RKO (cell line): ENCODE data around the gene KLHL29.
A peak's percentile ranks its signal among the peaks of the same experiment; 100 is the strongest.

Source experiments
- DNase-seq: peaks from one replicate; pipeline ENCODE4 v3.0.0-alpha.2; 2016; ENCODE audit warnings: low spot score

KLHL29 gene

DNA sequence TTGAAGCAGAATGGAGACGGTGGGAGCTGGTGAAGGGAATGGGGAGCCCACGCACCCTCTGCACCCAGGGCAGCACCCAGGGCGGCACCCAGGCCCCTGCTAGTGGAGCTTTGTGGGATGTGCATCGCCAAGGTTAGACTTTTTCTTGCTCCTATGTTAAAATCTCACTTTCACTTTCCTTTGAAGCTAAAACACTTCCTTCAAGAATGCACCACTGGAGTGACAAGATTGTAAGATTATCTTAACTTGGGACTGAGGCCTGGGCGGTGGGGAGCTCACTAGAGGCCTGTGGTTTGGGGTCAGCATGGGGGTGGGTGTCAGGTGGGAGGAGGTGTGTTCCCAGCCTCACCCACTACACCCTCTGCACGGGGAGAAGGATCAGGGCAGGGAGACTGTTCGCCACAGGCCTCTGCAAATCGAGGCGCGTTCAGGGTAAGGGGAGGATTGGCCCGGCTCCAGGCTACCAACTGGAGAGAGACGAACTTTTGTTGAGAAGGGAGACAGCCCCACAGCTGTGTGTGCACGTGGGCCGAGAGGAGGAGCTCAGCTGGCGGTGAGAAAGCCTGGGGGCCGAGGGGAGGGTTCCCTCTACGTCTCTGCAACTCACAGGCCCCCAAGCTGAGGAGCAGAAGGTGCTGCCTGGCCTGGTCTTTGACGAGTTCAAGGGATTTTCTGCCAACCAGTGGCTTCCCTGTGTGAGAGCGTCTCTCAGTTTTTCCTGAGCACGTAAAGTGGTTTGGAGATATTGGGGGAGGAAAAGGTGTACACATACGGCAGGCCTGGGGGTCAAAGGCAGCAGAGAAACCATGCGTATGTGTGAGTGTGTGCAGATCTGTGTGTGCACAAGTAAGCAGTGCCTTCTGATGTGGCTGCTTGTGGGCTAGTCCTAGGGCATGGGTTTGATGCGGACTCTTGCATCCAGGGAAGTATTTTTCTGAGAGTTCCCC is 147.7 kb downstream of the KLHL29 start:
- DNase-seq: no peak

DNA sequence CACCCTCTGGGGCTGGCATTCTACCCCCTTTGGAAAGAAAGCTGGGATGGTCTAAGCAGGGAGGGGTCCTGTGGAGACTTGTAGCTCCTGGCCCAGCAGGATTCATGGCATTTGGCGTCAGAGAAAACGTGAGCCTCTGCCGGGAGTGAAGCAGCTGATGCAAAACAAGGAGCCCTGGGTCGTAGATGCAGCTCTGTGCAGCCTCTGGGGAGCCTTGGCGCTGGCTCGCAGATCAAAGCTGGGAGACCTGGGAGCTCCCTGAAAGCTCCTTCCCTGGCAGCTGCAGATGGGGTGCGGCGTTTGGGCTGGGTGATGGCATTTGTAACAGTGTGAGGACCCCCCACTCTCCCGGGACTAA is 148.3 kb downstream of the KLHL29 start:
- DNase-seq: no peak

DNA sequence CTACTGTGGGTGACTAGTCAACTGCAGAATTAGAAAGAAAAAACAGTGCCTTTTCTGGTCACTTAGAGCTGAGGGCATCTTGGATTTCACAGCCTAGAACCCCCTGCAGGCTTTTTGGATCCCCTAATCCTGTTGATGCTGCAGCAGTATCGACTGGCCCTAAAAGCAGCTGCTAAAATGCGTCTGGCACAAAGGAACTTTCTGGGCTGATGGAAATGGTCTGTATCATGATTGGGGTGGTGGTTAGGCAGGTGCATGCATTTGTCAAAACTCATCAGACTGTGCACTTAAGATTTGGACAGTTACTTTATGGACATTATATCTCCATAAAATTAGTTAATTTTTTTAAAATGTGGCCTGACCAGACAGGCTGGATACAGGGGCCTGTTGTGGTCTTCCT is 149.8 kb downstream of the KLHL29 start:
- DNase-seq: no peak

DNA sequence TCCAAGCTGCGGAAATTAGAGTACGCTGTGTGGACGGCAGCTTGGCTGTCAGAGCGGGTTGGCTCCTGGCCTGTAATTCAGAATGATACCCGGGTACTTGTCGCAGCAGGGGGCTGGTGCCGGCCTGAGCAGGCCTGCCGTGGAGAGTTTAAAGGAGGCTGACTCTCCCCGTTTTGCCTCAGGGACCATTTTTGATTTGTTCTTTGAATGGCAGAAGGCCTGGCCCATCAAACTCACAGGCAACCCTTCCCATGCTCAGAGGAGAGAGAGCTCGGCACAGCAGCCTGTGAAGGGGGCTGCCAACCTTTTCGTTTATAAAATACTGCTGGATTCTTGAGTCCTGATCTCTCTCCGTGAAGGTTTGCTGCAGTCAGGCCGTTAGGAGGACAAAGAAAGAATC is 151.3 kb downstream of the KLHL29 start:
- DNase-seq: no peak

DNA sequence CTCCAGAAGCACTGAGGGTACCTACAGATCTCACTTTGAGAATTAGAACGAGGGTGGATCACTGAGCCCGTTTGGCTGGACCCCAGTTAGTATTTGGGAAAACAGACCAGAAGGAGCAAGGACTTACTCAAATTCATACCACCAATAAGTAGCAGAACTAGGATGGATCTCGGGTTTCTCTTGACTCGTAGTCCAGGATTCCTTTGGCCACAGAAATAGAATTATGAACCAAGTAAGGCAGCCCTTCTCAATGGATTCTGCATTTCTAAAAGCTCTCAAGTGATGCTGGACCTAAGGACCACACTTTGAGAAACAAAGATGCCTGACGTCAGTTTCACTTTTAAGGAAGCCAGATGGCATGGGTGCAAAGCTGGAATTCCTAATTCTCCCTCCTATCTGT is 153.0 kb downstream of the KLHL29 start:
- DNase-seq: no peak

DNA sequence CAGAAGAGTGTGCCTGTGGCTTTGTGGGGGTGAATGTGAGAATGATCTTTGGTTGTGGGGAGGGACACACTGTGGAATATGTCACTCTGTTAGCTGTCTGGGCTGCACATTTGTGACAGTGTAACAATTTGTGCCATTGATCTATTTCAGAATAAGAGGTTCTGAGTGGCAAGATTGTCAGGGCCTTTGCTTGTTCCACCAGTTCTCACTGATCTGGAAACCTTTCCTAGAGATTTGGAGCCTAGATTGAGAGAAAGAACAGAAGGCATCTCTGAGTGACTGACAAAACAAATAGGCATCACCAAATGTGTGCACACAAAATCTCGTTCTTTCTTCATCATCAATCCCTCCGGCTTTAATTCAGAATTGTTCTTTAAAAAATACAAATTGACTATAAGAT is 153.6 kb downstream of the KLHL29 start:
- no peak for DNase-seq

DNA sequence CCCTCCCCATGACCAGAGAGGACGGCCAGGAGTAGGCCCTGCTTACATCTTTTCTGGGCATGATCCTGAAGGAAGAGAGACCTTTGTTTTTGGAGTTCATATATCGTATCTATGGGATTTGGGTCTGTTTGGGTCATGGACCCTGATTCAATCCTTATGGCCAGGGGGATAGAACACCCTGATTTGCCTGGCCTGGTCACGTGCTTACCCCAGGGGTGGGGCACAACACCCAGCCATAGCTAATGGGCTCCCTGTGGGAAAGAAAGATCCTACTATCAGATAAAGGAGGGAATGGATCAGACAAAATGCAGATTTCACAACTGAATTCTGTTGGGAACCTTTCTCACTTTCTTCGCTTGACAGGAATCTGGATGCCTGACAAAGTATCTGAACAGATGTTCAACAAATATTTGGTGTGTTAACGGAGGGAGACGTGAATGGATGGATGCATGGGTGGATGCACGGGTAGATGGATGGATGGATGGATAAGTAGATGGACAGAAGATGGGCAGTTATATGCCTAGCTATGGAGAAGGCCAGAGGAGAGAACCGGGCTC is 155.9 kb downstream of the KLHL29 start:
- no peak for DNase-seq

DNA sequence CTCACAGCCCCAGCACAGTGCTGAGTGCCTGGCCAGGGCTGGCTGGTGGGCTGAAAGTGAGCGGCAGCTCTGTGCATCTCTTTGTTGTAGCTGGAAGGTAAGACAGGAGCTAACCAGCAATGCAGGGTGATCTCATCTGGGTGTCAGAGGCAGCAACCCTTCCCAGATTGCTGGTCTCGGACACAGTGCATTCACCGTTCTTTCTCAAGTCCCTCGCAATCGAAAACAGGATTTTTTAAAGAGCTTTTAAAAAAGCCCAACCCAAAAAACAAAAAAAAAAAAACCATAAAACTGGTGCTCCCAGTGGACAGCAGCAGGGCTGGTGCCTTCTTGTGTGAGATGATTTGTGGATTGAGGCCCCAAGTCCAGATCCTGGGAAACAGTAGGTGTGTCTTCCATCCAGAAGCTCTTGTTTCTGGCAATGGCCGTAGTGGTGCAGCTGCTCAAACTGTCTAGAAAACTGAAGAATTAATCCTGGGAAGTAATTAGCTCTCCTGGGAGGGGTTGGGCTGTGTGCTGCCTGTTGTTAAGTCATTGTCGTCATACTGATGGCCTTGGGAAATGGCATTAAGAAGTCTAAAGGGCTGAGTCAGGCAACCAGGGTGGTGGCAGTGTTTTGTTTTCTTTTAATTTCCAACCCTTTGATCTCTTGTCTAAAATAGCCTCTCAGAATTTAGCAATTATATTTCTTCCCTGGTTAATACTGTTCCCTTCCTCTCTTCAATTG is 156.7 kb downstream of the KLHL29 start:
- no peak for DNase-seq

DNA sequence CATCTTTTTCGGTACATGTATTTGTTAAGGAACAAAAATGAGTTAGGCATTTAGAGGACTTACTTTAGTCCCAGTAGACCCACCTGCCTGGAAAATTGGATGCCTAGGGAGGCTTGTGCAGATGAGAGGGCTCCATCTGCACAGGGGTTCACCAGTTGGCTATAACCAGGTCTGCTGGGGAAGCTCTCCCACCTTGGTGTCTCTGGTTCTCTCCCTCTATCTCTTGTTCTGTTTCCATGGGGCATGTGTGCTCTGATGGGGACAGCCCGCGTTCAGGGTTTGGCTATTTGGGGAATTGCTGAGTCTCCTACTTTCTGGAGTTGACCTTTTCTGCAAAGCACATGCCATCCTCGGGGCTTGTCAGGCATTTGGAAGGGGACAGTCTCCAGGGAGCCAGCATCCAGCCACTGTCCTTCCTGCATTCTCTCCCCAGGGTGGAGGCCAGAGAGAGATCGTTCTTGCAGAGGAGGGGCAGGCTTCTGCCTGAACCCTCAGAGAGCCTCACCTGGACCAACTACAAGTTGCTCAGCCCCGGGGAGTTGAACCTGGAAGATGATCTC is 157.3 kb downstream of the KLHL29 start:
- DNase-seq: no peak

DNA sequence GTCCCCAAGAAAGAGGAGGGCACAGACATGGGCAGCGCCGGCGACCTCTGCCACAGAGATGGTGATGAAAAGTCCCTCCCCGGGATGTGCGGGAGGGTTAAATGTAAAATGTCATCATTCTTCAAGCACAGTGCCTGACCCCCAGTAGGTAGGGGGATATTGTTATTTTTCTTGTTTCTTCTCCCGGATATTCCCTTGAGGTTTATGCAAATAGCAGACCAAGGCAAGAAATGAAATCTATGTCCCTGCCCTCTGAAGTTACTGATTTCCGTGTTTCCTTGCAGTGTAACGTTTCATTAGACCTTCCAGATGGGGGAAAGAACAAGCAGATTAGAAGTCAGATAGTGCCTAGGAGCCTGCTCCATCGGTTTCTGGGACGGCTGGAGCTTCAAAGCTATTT is 158.3 kb downstream of the KLHL29 start:
- DNase-seq: no peak

DNA sequence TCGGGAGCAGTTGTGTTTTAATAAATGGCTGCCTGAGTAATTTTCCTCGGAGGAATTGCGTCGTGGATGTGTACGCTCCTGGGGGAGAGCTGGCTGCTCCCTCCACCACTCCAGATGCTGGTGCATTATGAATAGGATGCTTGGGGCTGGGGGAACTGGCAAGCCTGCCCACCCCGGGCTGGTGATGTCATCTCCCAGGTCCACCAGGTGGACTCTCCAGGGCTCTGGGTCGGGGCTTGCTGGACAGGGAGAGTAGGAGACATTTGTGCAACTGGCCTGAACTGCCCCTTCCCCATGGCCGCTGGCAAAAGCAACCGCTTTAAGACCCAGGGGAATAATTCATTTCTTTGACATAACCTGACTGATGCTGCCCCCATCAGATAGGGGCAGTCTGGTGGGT is 158.7 kb downstream of the KLHL29 start:
- DNase-seq: no peak

DNA sequence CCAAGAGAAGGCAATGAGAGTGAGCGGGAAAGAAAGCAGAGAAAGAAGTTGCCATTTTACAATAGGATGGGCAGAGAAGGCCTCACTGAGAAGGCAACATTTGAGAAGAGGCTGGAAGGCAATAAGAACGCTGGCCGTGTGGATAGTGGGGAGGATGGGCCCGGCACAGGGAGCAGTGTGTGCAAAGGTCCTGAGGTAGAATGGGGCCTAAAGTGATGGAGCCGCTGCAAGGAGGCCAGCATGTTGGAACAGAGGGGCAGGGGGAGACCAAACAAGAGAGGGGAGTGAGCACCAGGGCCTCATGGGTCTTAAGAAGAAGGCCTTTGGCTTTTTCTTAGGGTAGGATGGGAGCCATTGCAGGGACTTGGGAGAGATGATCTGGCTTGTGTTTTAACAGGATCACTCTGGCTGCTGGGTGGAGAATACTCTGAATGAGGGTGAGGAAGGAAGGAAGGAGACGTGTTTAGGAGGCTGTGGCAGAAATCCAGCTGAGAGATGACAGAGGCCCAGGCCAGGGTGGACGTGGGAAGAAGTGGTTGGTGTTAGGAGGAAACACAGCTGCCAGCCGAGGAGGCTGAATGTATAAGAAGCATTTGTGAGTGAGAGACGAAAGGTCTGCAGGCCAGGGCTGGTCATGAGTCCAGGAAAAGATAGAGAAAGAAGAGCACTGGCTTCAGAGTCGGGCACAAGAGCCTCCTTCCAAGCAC is 159.8 kb downstream of the KLHL29 start:
- DNase-seq: no peak

DNA sequence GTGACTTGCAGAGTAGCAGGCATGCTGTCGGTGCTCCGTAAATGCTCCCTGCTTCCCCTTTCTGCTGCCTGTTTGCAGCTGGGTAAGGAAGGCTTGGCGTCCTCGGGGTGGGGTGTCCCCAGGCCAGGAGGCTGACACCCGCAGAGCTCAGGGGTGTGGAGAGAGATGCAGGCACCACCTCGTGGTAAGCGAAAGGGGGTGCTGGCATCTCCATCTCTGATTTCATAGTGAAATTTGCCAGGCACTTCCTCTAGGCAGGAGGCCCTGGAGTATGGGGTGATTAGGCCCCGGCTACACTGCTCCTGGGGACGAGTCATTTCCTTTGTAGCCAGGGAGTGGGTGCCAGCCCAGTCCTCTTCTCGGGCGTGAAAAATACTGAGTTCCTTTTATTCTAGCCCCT is 160.4 kb downstream of the KLHL29 start:
- DNase-seq: peak; percentile 33

DNA sequence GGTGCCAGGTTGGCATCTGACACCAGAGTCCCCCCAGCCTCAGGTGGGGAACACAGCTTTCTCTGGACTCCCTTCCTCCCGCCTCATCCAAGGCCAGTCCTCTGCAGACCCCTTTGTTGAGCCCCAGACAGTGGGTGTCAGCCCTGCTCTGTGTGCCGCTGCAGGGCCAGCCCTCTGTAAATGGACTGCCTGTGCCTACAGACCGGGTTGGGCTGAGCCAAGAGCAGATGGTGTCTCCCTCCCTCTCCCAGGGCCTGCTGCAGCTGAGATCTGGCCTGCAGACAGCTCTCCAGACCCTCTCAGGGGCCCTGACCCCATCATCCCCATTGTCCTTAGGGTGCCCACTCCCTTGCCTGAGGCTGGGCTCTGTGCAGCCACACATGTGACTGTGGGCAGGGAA is 160.8 kb downstream of the KLHL29 start:
- DNase-seq: no peak

DNA sequence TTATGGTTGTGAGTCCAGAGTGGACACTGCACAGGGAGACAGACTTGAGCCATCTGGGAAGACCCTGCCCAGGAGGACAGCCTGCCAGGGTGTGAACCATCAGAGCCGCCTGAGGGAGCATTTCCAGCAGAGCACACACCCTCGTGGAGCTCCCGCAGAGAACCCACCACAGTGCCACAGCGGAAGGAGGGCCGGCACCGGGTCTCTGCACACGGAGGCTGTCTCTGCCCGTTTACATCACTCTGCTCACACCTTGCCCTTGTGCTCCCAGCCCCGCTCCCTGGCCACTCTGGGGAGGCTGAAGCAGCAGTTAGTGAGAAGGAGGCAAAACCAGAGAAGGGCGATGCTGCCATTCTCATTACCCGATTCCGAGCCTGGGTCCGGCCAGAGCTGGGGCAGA is 161.9 kb downstream of the KLHL29 start:
- DNase-seq: no peak

DNA sequence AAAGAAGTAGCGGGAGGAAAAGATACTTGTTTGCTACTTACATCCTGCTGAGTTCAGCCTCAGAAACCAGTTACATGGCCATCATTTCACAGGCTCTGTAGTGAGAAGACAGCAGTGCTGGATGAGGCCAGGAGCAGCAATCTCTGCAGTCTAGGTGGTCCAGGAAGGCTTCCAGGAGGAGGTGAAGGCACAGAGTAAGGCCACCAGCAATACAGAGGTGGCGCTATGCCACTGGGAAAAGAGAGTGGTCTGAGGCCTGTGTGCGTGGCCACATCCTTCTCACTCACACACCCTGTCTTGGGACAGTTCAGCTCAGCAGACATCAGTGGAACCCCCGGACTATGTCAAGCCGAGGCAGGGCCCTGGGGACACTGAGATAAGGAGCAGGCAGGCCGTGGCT is 162.7 kb downstream of the KLHL29 start:
- no peak for DNase-seq

DNA sequence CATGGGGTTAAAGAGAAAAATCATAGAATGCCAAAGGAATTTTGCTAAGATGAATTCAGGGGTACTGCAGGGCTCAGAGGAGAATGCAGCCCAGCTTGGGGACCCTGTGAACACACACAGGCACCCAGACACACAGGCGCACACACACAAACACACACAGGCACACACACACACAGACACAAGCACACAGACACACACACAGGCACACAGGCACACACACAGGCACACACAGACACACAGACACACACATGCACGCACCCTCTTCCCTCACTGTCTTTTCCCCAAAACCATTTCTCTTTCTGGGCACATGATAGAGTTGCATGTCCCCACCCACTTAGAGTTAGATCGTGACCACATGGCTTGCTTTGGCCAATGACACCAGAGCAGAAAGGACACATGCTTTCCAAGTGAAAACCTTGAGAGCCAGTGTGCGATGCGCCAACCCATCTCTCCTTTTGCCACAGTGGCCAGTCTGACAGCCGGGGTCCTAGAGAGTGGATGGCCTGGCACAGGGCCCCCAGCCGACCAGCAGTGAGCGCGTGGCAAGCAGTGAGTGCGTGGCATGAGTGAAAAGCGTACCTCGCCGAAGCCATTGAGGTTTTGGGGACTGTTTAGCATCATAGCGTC is 163.3 kb downstream of the KLHL29 start:
- DNase-seq: no peak

DNA sequence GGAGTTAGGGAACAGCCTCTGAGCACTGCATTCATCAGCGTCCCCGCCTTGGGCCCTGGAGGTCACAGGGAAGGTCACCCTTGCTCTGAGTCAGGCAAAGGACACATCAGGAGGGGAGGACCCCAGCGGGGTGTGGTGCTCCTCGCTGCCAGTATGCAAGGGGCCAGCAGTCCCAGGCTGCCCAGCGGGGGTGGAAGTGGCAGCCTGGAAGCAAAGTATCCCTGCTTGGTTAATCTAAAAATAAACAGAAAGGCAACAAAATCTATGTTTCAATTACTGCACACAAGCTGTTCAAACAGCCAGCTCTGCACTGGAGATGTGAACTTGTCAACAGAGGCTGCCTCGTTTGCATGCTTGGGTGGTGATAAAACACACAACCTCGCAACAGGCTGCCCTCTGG is 164.1 kb downstream of the KLHL29 start:
- DNase-seq: no peak

DNA sequence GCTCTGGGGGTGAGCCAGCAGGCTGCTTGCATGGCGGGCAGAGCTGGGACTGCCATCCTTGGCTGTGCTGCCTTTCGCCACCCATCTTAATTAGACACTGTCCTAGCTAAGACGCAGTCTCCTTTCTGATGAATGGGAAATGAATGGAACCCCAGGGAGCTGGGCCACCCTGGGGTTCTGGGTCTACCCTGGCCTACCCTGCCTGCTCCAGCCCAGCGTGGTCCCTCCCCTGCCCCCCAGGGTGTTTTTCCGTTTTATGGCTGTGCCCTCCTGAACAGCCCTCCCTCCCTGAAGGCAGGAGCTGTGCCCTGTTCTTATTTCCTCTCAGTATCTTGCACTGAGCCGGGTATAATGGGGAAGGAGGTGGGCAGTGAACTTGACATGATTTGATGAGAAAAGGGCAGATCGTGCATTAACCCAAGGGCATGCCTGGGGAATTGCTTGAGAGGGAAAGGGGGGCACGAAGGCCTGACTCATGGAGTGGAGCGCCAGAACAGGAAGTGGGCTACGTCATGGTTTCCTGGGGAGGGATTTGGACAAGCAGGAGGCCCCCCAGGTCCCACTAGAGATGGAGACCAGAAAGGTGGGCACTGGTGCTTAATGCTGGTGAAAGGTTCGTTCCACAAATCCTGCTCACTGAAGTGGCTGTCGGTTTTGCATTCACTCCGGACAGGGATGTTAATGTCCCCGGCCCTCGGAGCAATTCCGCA is 165.0 kb downstream of the KLHL29 start:
- DNase-seq: no peak

DNA sequence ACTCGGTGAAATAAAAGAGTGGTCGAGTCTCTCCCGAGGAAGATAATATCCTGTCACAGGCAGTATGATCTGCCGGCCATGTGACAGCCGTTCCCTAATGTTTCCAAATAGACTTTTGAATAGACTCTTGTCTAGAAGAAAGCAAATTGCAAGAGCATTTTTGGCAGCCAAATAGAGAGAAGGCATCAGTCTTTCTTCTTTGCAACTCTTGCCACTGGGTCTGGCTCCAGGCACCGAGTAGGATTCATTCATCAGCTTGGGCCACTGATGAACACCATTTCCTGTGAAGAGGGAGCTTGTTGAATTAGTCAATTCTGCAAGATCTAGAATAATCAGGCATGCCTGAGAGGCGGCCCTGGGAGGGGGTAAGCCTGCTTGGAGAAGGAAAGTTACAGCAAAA is 165.6 kb downstream of the KLHL29 start:
- no peak for DNase-seq

DNA sequence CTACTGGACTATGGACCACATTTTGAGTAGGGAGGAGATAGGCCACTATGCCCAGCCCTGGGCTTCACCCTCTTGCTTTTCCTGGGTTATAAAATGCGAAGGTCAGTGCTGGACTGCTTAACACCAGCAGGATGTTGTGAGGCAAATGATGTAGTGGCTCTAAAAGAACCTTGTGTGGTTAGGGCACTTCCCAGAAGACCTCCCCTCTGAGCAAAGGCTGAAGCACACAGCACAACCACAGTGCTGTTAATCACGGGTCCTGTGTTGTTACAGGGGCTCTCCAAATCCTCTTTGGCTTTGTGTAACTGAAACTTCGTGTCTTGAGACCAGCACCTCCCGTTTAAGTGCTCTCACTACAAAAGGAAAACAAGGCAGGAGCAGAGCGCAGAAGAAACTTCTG is 166.9 kb downstream of the KLHL29 start:
- DNase-seq: no peak
